H7 (cell line): ENCODE measurements around the gene LRRC7. TPM values are rescaled to one million over a fixed set of nuclear protein-coding genes. Genes with fewer than 3 reads are reported as not detected.

ENCODE experiments used
- DNase-seq: peaks from one replicate; pipeline ENCODE4 v3.0.0; 2012
- H3K27me3 ChIP-seq: 2 replicates; pipeline ENCODE4 v1.6.0; 2011; ENCODE audit warnings: mild to moderate bottlenecking, low read length; ENCODE audit not compliant: control insufficient read depth, insufficient read depth
- H3K36me3 ChIP-seq: replicated peaks from 2 replicates; pipeline ENCODE4 v1.5.1; 2011; ENCODE audit warnings: low read length; ENCODE audit not compliant: control insufficient read depth, insufficient read depth
- H3K4me3 ChIP-seq: 2 replicates; pipeline ENCODE4 v1.5.1; 2011; ENCODE audit warnings: low read depth, mild to moderate bottlenecking, control low read depth, low read length, moderate library complexity; ENCODE audit not compliant: insufficient read depth
- total RNA-seq: library from RNA; depleted of rRNA; stranded (reverse); fragments of >200 nt; shearing (Covaris generic); gene quantifications from 2 replicates; pipeline ENCODE4 v1.2.3, GENCODE V29; 2014

LRRC7 gene
- total RNA-seq, 1 experiment from 2014 or later: 0.24 TPM

- Histone ChIP-seq H3K27me3 (no peaks in the 10 kb centered on the region), H3K4me3 (no peak overlapping the region), H3K36me3 (no peaks in the 10 kb centered on the region; the same call in 1 of the 2 replicates)
- DNase-seq: no peak
These were observed 603.8 kb downstream of the LRRC7 start for GRCh38 chr1:70171512-70171911.
